ENCODE data around the gene SPP1.

SPP1 gene

DNA sequence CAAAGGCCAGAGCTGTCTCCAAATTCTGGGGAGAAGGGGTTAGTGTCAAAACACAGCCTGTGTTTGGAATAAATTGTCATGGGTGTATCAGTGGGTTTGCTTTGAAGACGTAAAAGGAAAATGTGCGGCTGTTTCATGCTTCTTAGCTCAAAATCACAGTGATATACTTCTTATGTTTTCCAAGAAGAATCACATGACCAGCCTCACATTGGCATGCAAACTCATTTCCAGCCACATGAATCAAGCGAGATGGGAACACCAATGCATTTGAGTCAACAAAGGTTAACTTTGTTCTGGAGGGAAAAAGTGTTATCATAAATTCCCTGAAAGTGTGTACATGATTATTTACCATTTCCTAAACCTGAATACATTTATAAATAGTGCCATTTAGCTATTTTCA, 19.0 kb upstream of the SPP1 start:
- no peak for DNase-seq

DNA sequence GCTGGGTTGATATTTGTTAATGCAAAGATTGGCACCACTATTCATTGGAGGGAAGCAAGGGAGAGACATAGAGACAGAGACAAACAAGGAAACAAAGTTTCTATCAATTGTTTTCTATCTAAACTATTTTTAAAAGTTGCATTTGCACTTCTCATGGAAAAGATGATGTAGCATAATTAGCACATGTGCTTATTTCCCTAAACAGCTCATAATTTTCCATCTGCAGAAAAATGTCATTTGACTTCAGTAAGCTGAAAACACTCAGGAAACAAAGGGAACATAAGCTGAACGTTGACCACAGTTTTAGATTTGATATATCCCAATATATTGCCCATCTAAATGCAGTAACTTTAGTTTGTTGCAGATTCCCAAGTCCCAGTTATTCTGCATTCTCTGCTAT, 18.5 kb upstream of the SPP1 start:
- DNase-seq: no peak

- DNase-seq: no peak
These were observed 13.5 kb upstream of the SPP1 start for GRCh38 chr4:87961993-87962392.

DNA sequence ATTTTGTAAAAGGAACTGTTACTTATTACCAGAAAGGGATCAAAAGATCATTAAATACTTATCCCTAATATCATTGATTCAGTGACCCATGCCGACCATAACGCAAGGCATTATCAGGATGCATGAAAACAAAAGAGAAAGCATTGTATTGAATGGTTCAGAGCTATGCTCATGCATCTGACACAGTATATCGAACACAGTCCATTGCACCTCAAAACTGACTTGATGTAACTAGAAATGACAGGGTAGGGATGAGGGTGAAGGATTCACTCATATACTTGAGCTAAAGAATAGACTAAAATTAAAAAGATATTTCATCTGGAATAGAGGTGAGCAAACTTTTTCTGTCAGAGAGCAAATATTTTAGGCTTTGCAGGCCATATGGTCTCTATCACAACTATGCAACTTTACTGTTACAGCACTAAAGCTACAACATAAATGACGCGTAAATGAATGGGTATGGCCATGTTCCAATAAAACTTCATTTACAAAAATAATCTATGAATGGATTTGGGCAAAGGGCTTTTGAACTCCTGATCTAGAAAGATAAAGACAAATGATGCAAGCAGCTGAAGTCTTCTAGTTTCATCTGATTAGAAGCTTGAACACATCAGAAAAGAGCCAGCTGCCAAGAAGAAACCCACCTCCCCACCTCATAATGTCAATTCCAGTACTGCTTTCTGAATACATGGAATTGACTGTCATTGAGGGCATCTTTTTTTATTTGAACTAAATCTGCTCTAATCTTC, 12.9 kb upstream of the SPP1 start:
- DNase-seq: no peak

- DNase-seq: no peak
These were observed 10.0 kb upstream of the SPP1 start for GRCh38 chr4:87965501-87965975.

GRCh38 chr4:87966095-87966496, 9.4 kb upstream of the SPP1 start:
- DNase-seq: no peak

DNA sequence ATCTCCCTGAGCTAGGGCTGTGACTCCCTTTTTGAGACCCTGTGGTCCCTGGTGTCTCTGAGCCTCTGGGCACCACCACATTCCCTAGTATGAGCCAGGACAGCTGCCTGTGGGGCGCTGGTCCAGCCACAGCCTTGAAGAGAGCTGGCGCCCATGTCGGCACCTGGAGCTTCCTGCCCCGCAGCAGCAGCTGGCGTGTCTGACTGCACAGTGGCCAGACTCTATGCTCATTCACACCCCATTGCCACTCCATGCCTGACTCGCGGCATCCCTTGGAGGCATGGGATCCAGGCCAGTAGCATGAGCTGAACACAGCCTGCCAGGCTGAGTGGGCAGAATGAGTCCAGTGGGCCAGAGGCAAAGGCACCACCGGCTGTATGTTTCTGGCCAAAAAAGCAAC, 8.3 kb upstream of the SPP1 start:
- DNase-seq: no peak

DNA sequence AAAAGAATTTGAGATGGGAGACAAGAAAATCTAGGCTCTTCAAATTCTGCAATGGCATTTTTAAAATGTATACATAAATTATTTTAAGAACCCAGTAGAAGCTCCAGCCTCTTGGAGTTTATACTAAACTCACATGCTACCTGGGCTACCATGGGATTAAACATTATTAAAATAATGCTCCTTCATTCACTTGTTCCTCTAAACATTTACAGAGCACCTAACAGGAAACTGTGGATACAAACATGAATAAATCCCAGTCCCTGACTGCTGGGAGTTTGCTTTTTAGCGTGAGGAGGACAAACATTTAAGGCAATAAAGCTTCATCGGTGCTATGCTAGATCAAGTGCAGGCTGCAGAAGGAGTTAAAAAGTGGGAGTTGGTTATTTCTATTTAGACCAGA, 5.4 kb upstream of the SPP1 start:
- no peak for DNase-seq

GRCh38 chr4:87971866-87972265, 3.6 kb upstream of the SPP1 start:
- DNase-seq: no peak

- DNase-seq: peak; percentile 15 to 36
These were observed 2.0 kb upstream of the SPP1 start for GRCh38 chr4:87973283-87974169.

DNA sequence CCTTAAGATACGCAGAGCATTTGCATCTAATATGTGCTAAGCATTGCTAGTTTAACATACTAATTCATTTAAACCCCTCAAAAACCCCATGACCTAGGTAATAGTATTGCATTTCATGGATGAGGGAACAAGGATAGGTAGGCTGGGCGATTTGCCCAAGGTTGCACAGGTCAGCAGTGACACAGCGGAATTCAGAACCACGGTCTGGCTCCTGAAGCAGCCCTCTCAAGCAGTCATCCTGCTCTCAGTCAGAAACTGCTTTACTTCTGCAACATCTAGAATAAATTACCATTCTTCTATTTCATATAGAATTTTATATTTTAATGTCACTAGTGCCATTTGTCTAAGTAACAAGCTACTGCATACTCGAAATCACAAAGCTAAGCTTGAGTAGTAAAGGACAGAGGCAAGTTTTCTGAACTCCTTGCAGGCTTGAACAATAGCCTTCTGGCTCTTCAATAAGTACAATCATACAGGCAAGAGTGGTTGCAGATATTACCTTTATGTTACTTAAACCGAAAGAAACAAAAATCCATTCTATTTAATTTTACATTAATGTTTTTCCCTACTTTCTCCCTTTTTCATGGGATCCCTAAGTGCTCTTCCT, 555 bp upstream of the SPP1 start:
- DNase-seq: no peak

- no peak for DNase-seq
These were observed 2.2 kb downstream of the SPP1 start for GRCh38 chr4:87977521-87978278.

GRCh38 chr4:87978681-87979080, 3.2 kb downstream of the SPP1 start:
- no peak for DNase-seq

- no peak for DNase-seq
These were observed 4.3 kb downstream of the SPP1 start for GRCh38 chr4:87979810-87980209.

- DNase-seq: no peak
These were observed 6.0 kb downstream of the SPP1 start for GRCh38 chr4:87981486-87981885.

DNA sequence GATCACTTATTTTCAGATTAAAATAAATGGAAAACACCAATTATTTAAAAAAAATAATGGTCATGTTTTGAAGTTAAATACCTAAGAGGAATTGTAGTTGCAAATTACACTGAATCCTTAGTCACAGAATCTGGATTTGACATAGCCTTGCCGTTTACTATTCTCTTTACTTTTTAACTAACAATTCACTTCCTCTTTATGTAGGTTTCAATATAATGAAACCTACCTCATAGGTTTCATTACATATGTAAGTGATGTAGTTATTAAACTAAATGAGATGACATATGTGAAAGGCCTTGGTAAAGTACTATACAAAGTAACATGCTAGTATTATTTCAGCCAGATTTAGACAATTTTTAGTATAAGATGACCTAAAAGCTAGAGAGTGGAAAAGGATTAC, 6.5 kb downstream of the SPP1 start:
- no peak for DNase-seq

DNA sequence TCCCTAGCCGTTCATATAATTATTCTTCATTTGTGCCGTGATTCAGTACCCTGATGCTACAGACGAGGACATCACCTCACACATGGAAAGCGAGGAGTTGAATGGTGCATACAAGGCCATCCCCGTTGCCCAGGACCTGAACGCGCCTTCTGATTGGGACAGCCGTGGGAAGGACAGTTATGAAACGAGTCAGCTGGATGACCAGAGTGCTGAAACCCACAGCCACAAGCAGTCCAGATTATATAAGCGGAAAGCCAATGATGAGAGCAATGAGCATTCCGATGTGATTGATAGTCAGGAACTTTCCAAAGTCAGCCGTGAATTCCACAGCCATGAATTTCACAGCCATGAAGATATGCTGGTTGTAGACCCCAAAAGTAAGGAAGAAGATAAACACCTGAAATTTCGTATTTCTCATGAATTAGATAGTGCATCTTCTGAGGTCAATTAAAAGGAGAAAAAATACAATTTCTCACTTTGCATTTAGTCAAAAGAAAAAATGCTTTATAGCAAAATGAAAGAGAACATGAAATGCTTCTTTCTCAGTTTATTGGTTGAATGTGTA, 7.0 kb downstream of the SPP1 start:
- DNase-seq: no peak

DNA sequence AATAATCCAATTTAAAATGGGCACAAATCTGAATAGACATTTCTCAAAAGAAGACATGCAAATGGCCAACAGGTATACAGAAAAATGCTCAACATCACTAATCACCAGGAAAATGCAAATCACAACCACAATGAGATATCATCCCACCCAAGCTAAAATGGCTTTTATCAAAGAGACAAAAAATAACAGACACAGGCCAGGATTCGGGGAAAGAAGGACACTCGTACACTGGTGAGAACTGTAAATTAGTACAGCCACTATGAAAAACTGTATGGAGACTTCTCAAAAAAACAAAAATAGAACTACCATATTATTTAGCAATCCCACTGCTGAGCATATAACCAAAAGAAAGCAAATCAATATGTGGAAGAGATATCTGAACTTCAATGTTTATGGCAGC, 8.5 kb downstream of the SPP1 start:
- no peak for DNase-seq

DNA sequence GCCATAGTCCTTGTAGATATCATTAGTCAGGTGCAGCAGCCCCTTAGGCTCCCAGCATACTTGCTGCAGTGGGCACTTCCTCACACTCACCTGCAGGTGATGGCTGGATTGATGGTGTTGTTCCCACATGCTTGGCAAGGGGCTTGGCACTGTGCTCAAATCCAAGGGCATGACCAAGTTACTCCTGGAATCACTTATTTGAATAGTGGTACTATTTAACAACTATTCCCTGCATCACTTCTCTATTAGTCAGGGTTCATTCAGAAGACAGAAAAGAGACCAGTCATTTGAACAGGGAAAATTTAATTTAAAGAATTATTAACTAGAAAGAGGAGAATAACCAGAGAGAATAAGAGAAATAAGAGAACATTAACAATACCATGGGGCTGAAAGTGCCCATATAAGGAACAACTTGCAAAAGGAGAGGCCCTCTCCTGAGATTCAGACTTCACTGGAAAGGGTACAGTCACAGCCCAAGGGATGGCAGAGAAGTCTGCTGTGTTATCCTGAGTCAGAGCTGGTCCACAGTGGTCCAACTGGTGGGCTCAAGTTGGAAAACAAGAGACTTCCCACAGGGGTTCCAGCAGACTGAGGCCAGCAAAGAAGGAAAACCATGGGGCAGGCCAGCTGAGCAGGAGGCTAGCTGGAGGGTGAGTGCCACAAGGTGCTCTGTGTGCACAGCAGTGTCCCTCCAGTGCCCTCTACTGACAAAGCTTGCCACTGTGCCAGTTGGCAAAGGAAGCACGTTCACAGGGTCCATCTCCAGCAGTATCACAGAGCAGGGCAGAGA, 9.8 kb downstream of the SPP1 start:
- peak; percentile 12 to 38 for DNase-seq

DNA sequence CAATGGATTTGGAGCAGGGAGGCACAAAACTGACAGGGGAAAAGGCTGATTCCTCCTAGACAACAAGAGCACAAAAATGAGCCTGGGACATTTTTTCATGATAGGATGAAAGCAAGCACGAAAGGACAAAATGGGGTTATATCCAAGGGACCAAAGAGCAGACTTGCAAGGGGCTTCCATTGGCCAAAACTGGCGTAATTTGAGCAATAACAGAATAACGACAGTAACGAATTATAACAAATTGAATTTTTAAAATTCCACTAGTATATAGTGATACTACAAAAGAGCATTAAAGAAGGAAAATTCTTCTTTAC, 10.3 kb downstream of the SPP1 start:
- DNase-seq: no peak

DNA sequence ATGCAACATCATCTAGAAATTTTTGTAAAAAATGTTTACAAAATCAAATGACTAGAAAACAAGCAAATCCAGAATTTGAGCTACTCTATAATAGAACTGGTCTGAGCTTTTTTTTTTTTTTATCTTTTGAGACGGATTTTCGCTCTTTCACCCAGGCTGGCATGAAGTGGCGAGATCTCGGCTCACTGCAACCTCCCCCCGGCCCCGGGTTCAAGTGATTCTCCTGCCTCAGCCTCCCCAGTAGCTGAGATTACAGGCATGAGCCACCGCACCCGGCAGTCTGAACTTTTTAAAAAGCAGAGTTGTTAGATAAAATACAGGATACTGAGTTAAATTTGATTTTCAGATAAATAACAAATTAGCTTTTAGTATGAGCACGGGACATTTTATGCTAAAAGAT, 11.0 kb downstream of the SPP1 start:
- DNase-seq: no peak

GRCh38 chr4:87989765-87990164, 14.3 kb downstream of the SPP1 start:
- no peak for DNase-seq
